Amygdala (tissue), 56 donors: ENCODE data around the gene NOX4.
"Not testable (repeated sequence)": the region's sequence is repeated elsewhere in the genome, so short reads cannot be mapped to it uniquely, and the experiment has no call there.

ENCODE experiments used
- DNase-seq, 56 donors: peaks; one replicate each; lab custom pipeline; 2025; lab: John Stamatoyannopoulos, UW

The NOX4 gene

GRCh38 chr11:89463266-89463780, 27.9 kb downstream of the NOX4 start:
- no peak for DNase-seq

GRCh38 chr11:89458716-89459115, 32.5 kb downstream of the NOX4 start:
- no peak for DNase-seq

GRCh38 chr11:89457190-89457589, 34.0 kb downstream of the NOX4 start:
- no peak for DNase-seq

- DNase-seq: no peak
Observed at GRCh38 chr11:89456681-89457080, 34.5 kb downstream of the NOX4 start.

GRCh38 chr11:89452780-89453179, 38.4 kb downstream of the NOX4 start:
- DNase-seq: no peak

- DNase-seq: no peak
Observed at GRCh38 chr11:89447845-89448244, 43.3 kb downstream of the NOX4 start.

GRCh38 chr11:89443361-89444322, 47.5 kb downstream of the NOX4 start:
- DNase-seq: no peak

GRCh38 chr11:89442801-89443200, 48.4 kb downstream of the NOX4 start:
- no peak for DNase-seq

GRCh38 chr11:89441606-89442005, 49.6 kb downstream of the NOX4 start:
- no peak for DNase-seq

- DNase-seq: no peak
Observed at GRCh38 chr11:89437317-89437716, 53.9 kb downstream of the NOX4 start.

- no peak for DNase-seq
Observed at GRCh38 chr11:89436071-89436470, 55.1 kb downstream of the NOX4 start.

- DNase-seq: no peak
Observed at GRCh38 chr11:89433278-89433677, 57.9 kb downstream of the NOX4 start.

GRCh38 chr11:89432182-89432581, 59.0 kb downstream of the NOX4 start:
- DNase-seq: not testable (repeated sequence)

GRCh38 chr11:89426501-89426900, 64.7 kb downstream of the NOX4 start:
- not testable (repeated sequence) for DNase-seq

- no peak for DNase-seq
Observed at GRCh38 chr11:89421718-89422117, 69.5 kb downstream of the NOX4 start.

GRCh38 chr11:89420981-89421380, 70.2 kb downstream of the NOX4 start:
- no peak for DNase-seq

GRCh38 chr11:89416961-89417360, 74.2 kb downstream of the NOX4 start:
- peak in 1 of 56 donors; percentile 0 for DNase-seq

- not testable (repeated sequence) for DNase-seq
Observed at GRCh38 chr11:89411112-89411511, 80.1 kb downstream of the NOX4 start.

GRCh38 chr11:89410666-89411065, 80.5 kb downstream of the NOX4 start:
- not testable (repeated sequence) for DNase-seq

GRCh38 chr11:89408441-89408840, 82.7 kb downstream of the NOX4 start:
- not testable (repeated sequence) for DNase-seq

GRCh38 chr11:89405629-89406028, 85.5 kb downstream of the NOX4 start:
- DNase-seq: no peak

- DNase-seq: not testable (repeated sequence)
Observed at GRCh38 chr11:89391654-89392053, 99.5 kb downstream of the NOX4 start.
